ENCODE data around the gene GTPBP2. TPM values are rescaled to one million over a fixed set of nuclear protein-coding genes. Genes with fewer than 3 reads are reported as not detected.

Gene GTPBP2
- total and polyA plus RNA-seq, 2 of the 8 experiments (the other 6 are each of a cell fraction or from before 2014, with no cell fraction given) = 58.3 to 86.1 TPM

DNA sequence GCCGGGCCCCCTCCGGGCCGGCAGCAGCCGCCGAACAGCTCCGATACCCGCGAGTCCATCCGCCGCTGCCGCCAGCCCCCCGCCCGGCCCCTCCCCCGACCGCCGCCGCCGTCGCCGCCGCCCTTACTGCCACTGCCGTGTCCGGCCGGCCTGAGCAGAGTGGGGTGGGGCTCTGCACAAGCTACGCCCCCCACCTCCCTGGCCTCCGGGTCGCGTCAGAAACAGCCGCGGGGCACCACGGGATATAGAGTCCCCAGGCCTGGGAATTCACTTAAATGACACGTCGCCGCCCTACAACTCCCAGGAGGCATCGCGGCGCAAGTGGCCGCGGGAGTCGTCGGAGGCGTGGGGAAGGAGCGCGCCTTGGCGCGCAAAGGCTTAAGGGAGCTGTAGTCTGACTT is at the start of gene GTPBP2 (continued):
- no peak for TF ChIP-seq RNF2 (IDR thresholded peaks at IDR 0.05; ENCODE audit: borderline replicate concordance, low read depth, low read length, missing control alignments, poor library complexity, severe bottlenecking)
- TF ChIP-seq KDM4A (IDR thresholded peaks at IDR 0.05; ENCODE audit: low read depth, low read length, severe bottlenecking) = no peak
- TF ChIP-seq, protein P1, sequence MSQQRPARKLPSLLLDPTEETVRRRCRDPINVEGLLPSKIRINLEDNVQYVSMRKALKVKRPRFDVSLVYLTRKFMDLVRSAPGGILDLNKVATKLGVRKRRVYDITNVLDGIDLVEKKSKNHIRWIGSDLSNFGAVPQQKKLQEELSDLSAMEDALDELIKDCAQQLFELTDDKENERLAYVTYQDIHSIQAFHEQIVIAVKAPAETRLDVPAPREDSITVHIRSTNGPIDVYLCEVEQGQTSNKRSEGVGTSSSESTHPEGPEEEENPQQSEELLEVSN (IDR thresholded peaks at IDR 0.05) = no peak
- TF ChIP-seq HDAC2 (IDR thresholded peaks at IDR 0.05; ENCODE audit: borderline replicate concordance in 1 of 2, low read depth in 2 of 2, low read length in 2 of 2) = no peak
- TF ChIP-seq RAD21 (IDR thresholded peaks at IDR 0.05 in 1 of 2, conservative IDR thresholded peaks at IDR 0.05 in 1 of 2; ENCODE audit: low read depth in 2 of 2, low read length in 2 of 2) = no peak
- TF ChIP-seq RFX5 (IDR thresholded peaks at IDR 0.05; ENCODE audit: borderline replicate concordance, low read depth, low read length) = no peak
